Measurements from ENCODE around the gene HNRNPA3.

The HNRNPA3 gene

GRCh38 chr2:177212106-177212890 is at the start of gene HNRNPA3:
Gene HNRNPA3 (plus strand): TSS chr2:177212794. CDS start chr2:177212800, 6 bp downstream.
- TF ChIP-seq CTCF (conservative IDR thresholded peaks at IDR 0.05; ENCODE audit: control insufficient read depth, insufficient read depth, low read depth, low read length), result peak; percentile 14
- H3K4me3 ChIP-seq (ENCODE audit: control insufficient read depth, low read depth, low read length), result peak within 1 kb of the TSS; percentile 79
- DNase-seq (ENCODE audit: low read depth), result peak; percentile 99

GRCh38 chr2:177164131-177164530 is 48.5 kb upstream of the HNRNPA3 start:
- TF ChIP-seq CTCF (conservative IDR thresholded peaks at IDR 0.05; ENCODE audit: control insufficient read depth, insufficient read depth, low read depth, low read length), result no peak
- peak; percentile 7 for DNase-seq (ENCODE audit: low read depth)
- H3K4me3 ChIP-seq (ENCODE audit: control insufficient read depth, low read depth, low read length), result peak overlapping the region; percentile 22

GRCh38 chr2:177164584-177165052 is 48.0 kb upstream of the HNRNPA3 start:
- peak; percentile 100 for TF ChIP-seq CTCF (conservative IDR thresholded peaks at IDR 0.05; ENCODE audit: control insufficient read depth, insufficient read depth, low read depth, low read length)
- H3K4me3 ChIP-seq (ENCODE audit: control insufficient read depth, low read depth, low read length), result peak overlapping the region; percentile 44
- DNase-seq (ENCODE audit: low read depth), result peak; percentile 80

- no peak for TF ChIP-seq CTCF (conservative IDR thresholded peaks at IDR 0.05; ENCODE audit: control insufficient read depth, insufficient read depth, low read depth, low read length)
- DNase-seq (ENCODE audit: low read depth), result peak; percentile 61
- peak overlapping the region; percentile 44 for H3K4me3 ChIP-seq (ENCODE audit: control insufficient read depth, low read depth, low read length)
Measured at GRCh38 chr2:177165061-177165583, 47.5 kb upstream of the HNRNPA3 start.

- no peak for TF ChIP-seq CTCF (conservative IDR thresholded peaks at IDR 0.05; ENCODE audit: control insufficient read depth, insufficient read depth, low read depth, low read length)
- DNase-seq (ENCODE audit: low read depth), result peak; percentile 59
- H3K4me3 ChIP-seq (ENCODE audit: control insufficient read depth, low read depth, low read length), result peak overlapping the region; percentile 44
Measured at GRCh38 chr2:177165721-177166711, 46.6 kb upstream of the HNRNPA3 start.

GRCh38 chr2:177169810-177170514 is 42.6 kb upstream of the HNRNPA3 start:
- no peak for DNase-seq (ENCODE audit: low read depth)

More at GRCh38 chr2:177169810-177170514, 42.6 kb upstream of the HNRNPA3 start:
- no peak for TF ChIP-seq CTCF (conservative IDR thresholded peaks at IDR 0.05; ENCODE audit: control insufficient read depth, insufficient read depth, low read depth, low read length)
- no peak overlapping the region for H3K4me3 ChIP-seq (ENCODE audit: control insufficient read depth, low read depth, low read length)
